ENCODE measurements around the gene AP5S1. TPM values are rescaled to one million over a fixed set of nuclear protein-coding genes. Genes with fewer than 3 reads are reported as not detected.

The AP5S1 gene
- total and polyA plus RNA-seq, 2 of the 13 experiments (the other 11 are each of a cell fraction or from before 2014, with no cell fraction given), result 7.9 to 23.2 TPM

DNA sequence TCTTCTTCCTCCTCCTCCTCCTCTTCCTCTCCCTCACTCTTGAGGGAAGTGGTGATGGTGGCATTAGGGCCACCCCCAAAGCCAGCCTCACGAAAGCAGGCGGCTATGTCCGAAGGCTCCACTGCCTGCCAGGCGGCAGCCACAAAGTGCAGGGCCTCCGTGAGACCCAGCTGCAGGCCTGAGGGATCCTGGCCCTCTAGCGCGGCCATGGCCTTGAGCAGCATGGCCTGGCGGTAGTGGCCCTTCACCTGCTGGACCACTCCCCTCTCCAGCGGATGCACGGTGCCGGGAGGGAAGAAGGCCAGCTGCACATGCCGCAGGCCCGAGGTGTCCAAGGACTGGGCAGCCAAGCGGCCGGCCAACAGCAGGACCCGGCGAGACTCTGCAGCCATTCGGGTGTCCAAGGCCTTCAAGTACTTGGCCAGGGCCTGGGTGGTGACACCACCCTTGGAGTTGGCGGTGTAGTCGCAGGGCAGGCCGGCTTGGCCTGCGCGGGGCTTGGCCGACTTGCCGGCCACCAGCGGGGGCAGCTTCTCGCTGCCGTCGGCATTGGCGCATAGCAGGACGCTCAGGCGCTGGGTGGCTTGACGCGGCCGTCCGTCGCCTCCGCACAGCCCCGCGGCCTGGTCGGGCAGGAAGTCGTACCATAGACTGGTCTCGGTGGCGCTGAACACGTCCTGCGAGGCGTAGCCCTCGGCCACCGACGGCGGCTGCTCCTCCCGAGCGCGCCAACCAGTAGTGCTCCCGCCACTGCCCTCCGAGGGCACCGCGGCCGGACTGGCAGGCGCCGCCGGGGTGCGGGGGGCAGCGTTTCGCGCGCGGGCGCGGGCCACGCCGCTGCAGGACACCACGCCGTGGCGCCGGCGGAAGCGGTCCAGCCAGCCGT lies 34.9 kb upstream of the AP5S1 start (continued):
- TF ChIP-seq, protein P1, sequence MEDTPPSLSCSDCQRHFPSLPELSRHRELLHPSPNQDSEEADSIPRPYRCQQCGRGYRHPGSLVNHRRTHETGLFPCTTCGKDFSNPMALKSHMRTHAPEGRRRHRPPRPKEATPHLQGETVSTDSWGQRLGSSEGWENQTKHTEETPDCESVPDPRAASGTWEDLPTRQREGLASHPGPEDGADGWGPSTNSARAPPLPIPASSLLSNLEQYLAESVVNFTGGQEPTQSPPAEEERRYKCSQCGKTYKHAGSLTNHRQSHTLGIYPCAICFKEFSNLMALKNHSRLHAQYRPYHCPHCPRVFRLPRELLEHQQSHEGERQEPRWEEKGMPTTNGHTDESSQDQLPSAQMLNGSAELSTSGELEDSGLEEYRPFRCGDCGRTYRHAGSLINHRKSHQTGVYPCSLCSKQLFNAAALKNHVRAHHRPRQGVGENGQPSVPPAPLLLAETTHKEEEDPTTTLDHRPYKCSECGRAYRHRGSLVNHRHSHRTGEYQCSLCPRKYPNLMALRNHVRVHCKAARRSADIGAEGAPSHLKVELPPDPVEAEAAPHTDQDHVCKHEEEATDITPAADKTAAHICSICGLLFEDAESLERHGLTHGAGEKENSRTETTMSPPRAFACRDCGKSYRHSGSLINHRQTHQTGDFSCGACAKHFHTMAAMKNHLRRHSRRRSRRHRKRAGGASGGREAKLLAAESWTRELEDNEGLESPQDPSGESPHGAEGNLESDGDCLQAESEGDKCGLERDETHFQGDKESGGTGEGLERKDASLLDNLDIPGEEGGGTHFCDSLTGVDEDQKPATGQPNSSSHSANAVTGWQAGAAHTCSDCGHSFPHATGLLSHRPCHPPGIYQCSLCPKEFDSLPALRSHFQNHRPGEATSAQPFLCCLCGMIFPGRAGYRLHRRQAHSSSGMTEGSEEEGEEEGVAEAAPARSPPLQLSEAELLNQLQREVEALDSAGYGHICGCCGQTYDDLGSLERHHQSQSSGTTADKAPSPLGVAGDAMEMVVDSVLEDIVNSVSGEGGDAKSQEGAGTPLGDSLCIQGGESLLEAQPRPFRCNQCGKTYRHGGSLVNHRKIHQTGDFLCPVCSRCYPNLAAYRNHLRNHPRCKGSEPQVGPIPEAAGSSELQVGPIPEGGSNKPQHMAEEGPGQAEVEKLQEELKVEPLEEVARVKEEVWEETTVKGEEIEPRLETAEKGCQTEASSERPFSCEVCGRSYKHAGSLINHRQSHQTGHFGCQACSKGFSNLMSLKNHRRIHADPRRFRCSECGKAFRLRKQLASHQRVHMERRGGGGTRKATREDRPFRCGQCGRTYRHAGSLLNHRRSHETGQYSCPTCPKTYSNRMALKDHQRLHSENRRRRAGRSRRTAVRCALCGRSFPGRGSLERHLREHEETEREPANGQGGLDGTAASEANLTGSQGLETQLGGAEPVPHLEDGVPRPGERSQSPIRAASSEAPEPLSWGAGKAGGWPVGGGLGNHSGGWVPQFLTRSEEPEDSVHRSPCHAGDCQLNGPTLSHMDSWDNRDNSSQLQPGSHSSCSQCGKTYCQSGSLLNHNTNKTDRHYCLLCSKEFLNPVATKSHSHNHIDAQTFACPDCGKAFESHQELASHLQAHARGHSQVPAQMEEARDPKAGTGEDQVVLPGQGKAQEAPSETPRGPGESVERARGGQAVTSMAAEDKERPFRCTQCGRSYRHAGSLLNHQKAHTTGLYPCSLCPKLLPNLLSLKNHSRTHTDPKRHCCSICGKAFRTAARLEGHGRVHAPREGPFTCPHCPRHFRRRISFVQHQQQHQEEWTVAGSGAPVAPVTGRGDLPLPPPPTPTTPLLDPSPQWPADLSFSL (CRISPR knock-in tag; IDR thresholded peaks at IDR 0.05), result no peak
- TF ChIP-seq FOXO1 (CRISPR knock-in tag; IDR thresholded peaks at IDR 0.05) (no peak), ZNF549 (CRISPR knock-in tag; IDR thresholded peaks at IDR 0.05) (no peak), ZC3H13 (CRISPR knock-in tag; IDR thresholded peaks at IDR 0.05) (peak; percentile 76), ZNF446 (CRISPR knock-in tag; IDR thresholded peaks at IDR 0.05) (no peak), ELF3 (CRISPR knock-in tag; IDR thresholded peaks at IDR 0.05) (no peak), RARG (CRISPR knock-in tag; IDR thresholded peaks at IDR 0.05; ENCODE audit: low read depth) (no peak), ZNF317 (CRISPR knock-in tag; IDR thresholded peaks at IDR 0.05) (no peak), ZIK1 (CRISPR knock-in tag; IDR thresholded peaks at IDR 0.05; ENCODE audit: borderline replicate concordance, low read depth) (0 out of 2 replicates have a peak, but pooled peaks have one; percentile 69), CBX2 (IDR thresholded peaks at IDR 0.05; ENCODE audit: low read depth, low read length) (no peak), CBX2 (CRISPR knock-in tag; IDR thresholded peaks at IDR 0.05; ENCODE audit: low read depth) (no peak), ZKSCAN5 (CRISPR knock-in tag; IDR thresholded peaks at IDR 0.05) (no peak), NR2F1 (CRISPR knock-in tag; IDR thresholded peaks at IDR 0.05) (peak; percentile 48 to 54; a peak in 1 of 4 replicates), KMT2B (CRISPR knock-in tag; IDR thresholded peaks at IDR 0.05) (no peak)
- TF ChIP-seq, protein P2, sequence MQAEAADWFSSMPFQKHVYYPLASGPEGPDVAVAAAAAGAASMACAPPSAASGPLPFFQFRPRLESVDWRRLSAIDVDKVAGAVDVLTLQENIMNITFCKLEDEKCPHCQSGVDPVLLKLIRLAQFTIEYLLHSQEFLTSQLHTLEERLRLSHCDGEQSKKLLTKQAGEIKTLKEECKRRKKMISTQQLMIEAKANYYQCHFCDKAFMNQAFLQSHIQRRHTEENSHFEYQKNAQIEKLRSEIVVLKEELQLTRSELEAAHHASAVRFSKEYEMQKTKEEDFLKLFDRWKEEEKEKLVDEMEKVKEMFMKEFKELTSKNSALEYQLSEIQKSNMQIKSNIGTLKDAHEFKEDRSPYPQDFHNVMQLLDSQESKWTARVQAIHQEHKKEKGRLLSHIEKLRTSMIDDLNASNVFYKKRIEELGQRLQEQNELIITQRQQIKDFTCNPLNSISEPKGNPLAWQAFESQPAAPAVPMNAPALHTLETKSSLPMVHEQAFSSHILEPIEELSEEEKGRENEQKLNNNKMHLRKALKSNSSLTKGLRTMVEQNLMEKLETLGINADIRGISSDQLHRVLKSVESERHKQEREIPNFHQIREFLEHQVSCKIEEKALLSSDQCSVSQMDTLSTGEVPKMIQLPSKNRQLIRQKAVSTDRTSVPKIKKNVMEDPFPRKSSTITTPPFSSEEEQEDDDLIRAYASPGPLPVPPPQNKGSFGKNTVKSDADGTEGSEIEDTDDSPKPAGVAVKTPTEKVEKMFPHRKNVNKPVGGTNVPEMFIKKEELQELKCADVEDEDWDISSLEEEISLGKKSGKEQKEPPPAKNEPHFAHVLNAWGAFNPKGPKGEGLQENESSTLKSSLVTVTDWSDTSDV (CRISPR knock-in tag; IDR thresholded peaks at IDR 0.05), result no peak
- TF ChIP-seq, protein P3, sequence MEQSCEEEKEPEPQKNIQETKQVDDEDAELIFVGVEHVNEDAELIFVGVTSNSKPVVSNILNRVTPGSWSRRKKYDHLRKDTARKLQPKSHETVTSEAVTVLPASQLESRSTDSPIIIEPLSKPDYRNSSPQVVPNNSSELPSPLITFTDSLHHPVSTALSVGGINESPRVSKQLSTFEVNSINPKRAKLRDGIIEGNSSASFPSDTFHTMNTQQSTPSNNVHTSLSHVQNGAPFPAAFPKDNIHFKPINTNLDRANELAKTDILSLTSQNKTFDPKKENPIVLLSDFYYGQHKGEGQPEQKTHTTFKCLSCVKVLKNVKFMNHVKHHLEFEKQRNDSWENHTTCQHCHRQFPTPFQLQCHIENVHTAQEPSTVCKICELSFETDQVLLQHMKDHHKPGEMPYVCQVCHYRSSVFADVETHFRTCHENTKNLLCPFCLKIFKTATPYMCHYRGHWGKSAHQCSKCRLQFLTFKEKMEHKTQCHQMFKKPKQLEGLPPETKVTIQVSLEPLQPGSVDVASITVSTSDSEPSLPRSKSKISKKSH (CRISPR knock-in tag; IDR thresholded peaks at IDR 0.05; ENCODE audit: borderline replicate concordance), result no peak
- TF ChIP-seq, protein P4, sequence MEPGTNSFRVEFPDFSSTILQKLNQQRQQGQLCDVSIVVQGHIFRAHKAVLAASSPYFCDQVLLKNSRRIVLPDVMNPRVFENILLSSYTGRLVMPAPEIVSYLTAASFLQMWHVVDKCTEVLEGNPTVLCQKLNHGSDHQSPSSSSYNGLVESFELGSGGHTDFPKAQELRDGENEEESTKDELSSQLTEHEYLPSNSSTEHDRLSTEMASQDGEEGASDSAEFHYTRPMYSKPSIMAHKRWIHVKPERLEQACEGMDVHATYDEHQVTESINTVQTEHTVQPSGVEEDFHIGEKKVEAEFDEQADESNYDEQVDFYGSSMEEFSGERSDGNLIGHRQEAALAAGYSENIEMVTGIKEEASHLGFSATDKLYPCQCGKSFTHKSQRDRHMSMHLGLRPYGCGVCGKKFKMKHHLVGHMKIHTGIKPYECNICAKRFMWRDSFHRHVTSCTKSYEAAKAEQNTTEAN (CRISPR knock-in tag; conservative IDR thresholded peaks at IDR 0.05), result no peak

Data from HepG2 (cell line).